ENCODE results near the gene KRT222.

GRCh38 chr17:40618754-40619625 lies 46.0 kb downstream of the KRT222 start:
- no peak for TF ChIP-seq CTCF (IDR thresholded peaks at IDR 0.05; ENCODE audit: insufficient read depth, low read length)
- no peak for TF ChIP-seq GABPA (IDR thresholded peaks at IDR 0.05; ENCODE audit: low read depth)
- TF ChIP-seq REST (IDR thresholded peaks at IDR 0.05; ENCODE audit: insufficient replicate concordance, low read depth), result no peak
- TF ChIP-seq POLR2AphosphoS5 (IDR thresholded peaks at IDR 0.05; ENCODE audit: low read depth), result no peak
